ENCODE data around the gene RAPGEF1. TPM values are rescaled to one million over a fixed set of nuclear protein-coding genes. Genes with fewer than 3 reads are reported as not detected.

RAPGEF1 gene
- total and polyA plus RNA-seq, 9 of the 15 experiments (the other 6 are each of a cell fraction or from before 2014, with no cell fraction given), result 0.06 to 44.1 (median 19.9) TPM

DNA sequence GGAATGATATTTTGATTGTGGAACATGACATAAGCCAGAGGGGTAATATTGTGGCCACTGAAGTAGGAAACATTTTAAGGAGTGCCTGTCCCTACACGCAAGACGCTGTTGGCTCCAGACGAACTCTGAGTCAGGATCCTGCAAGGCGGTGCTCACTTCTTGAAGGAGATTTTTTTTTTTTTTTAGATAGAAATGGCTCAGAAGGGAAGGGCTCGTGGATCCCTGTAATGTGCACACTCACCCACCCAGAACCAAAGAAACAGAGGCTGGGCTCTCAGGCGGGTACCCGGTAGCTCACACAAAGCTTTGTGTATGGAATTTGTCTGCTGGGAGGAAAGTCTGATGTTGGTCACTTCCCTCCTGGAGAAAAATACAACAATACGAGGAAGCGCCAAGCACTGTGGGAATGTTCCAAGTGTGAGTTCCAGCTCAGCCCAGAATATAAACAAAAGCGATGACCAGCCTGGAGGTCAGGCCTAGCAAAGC, 25.7 kb downstream of the RAPGEF1 start:
- POLR2A ChIA-PET, result interaction anchor here (0.6 to 1.6 kb wide), 3 partner anchors 16 to 22 kb away, joined by 4 to 5 read pairs (median 4); no protein-coding TSS in a partner anchor
- no peak overlapping the region for H3K4me2 ChIP-seq (ENCODE audit: insufficient read depth, low read length)
- no TSS peak for BruUV-seq (replicated peaks)
- DNase-seq (ENCODE audit: extremely low read depth in 1 of 4, low spot score in 3 of 4), result no peak
- no peaks in the 10 kb centered on the region; the same call in 2 of the 3 replicates for H3K79me2 ChIP-seq (ENCODE audit: control insufficient read depth, insufficient read depth, low read length)
- H3K9ac ChIP-seq (ENCODE audit: insufficient read depth in 1 of 2, low read depth in 2 of 2, low read length in 2 of 2), result no peak overlapping the region
- in situ Hi-C loops (cut with MboI), result loop anchor here (25.0 kb wide), 1 partner anchor 1002 kb away; no protein-coding TSS in a partner anchor
- H2AFZ ChIP-seq (ENCODE audit: low read depth, low read length), result no peak overlapping the region
- intact Hi-C loops (cut with micrococcal nuclease), result loop anchor here (2.0 kb wide), 1 partner anchor 21 kb away; no protein-coding TSS in a partner anchor
- no peak for ATAC-seq
- H3K27ac ChIP-seq (ENCODE audit: extremely low read depth, low read depth, low read length), result no peak overlapping the region
- peaks cover 25% of the 10 kb centered on the region for H4K20me1 ChIP-seq (replicated peaks; ENCODE audit: control insufficient read depth, insufficient read depth, low read length)
- H3K4me3 ChIP-seq, result no peak overlapping the region
- TF ChIP-seq TAF7 (tag; IDR thresholded peaks at IDR 0.05), result no peak
- TF ChIP-seq, protein P1, sequence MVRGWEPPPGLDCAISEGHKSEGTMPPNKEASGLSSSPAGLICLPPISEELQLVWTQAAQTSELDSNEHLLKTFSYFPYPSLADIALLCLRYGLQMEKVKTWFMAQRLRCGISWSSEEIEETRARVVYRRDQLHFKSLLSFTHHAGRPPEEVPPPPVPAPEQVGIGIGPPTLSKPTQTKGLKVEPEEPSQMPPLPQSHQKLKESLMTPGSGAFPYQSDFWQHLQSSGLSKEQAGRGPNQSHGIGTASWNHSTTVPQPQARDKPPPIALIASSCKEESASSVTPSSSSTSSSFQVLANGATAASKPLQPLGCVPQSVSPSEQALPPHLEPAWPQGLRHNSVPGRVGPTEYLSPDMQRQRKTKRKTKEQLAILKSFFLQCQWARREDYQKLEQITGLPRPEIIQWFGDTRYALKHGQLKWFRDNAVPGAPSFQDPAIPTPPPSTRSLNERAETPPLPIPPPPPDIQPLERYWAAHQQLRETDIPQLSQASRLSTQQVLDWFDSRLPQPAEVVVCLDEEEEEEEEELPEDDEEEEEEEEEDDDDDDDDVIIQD (CRISPR knock-in tag; IDR thresholded peaks at IDR 0.05), result no peak
- TF ChIP-seq, protein P2, sequence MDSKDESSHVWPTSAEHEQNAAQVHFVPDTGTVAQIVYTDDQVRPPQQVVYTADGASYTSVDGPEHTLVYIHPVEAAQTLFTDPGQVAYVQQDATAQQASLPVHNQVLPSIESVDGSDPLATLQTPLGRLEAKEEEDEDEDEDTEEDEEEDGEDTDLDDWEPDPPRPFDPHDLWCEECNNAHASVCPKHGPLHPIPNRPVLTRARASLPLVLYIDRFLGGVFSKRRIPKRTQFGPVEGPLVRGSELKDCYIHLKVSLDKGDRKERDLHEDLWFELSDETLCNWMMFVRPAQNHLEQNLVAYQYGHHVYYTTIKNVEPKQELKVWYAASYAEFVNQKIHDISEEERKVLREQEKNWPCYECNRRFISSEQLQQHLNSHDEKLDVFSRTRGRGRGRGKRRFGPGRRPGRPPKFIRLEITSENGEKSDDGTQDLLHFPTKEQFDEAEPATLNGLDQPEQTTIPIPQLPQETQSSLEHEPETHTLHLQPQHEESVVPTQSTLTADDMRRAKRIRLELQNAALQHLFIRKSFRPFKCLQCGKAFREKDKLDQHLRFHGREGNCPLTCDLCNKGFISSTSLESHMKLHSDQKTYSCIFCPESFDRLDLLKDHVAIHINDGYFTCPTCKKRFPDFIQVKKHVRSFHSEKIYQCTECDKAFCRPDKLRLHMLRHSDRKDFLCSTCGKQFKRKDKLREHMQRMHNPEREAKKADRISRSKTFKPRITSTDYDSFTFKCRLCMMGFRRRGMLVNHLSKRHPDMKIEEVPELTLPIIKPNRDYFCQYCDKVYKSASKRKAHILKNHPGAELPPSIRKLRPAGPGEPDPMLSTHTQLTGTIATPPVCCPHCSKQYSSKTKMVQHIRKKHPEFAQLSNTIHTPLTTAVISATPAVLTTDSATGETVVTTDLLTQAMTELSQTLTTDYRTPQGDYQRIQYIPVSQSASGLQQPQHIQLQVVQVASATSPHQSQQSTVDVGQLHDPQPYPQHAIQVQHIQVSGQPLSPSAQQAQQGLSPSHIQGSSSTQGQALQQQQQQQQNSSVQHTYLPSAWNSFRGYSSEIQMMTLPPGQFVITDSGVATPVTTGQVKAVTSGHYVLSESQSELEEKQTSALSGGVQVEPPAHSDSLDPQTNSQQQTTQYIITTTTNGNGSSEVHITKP (IDR thresholded peaks at IDR 0.05; ENCODE audit: partially characterized antibody), result no peak
- TF ChIP-seq ZNF212 (CRISPR knock-in tag; IDR thresholded peaks at IDR 0.05), result no peak
- TF ChIP-seq, protein P3, sequence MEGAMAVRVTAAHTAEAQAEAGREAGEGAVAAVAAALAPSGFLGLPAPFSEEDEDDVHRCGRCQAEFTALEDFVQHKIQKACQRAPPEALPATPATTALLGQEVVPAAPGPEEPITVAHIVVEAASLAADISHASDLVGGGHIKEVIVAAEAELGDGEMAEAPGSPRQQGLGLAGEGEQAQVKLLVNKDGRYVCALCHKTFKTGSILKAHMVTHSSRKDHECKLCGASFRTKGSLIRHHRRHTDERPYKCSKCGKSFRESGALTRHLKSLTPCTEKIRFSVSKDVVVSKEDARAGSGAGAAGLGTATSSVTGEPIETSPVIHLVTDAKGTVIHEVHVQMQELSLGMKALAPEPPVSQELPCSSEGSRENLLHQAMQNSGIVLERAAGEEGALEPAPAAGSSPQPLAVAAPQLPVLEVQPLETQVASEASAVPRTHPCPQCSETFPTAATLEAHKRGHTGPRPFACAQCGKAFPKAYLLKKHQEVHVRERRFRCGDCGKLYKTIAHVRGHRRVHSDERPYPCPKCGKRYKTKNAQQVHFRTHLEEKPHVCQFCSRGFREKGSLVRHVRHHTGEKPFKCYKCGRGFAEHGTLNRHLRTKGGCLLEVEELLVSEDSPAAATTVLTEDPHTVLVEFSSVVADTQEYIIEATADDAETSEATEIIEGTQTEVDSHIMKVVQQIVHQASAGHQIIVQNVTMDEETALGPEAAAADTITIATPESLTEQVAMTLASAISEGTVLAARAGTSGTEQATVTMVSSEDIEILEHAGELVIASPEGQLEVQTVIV (CRISPR knock-in tag; IDR thresholded peaks at IDR 0.05; ENCODE audit: borderline replicate concordance), result no peak
- TF ChIP-seq PHB (CRISPR knock-in tag; IDR thresholded peaks at IDR 0.05), result no peak
- no peak for TF ChIP-seq BMI1 (IDR thresholded peaks at IDR 0.05; ENCODE audit: low read length)
- no peaks in the 10 kb centered on the region for H3K9me3 ChIP-seq (replicated peaks; ENCODE audit: control insufficient read depth, insufficient read depth, low read depth, low read length)
- no peak for FAIRE-seq
- H3K36me3 ChIP-seq (ENCODE audit: control insufficient read depth, insufficient read depth, low read length), result no peaks in the 10 kb centered on the region
- 91% methylated on average over 10 of the region's 10 CpGs for WGBS (ENCODE audit: insufficient coverage, low coverage, missing lambda C conversion rate)
- H3K9me1 ChIP-seq (ENCODE audit: control insufficient read depth, insufficient read depth, low read length), result peaks cover 4% of the 10 kb centered on the region
- CTCF ChIA-PET (ENCODE audit: low intra/inter-chr PET ratio), result no interaction called here
- H3K4me1 ChIP-seq (replicated peaks in 1 of 2; ENCODE audit: control insufficient read depth in 2 of 2, insufficient read depth in 2 of 2, low read length in 2 of 2), result no peaks in the 10 kb centered on the region; a peak in 1 of 5 replicates
- no peaks in the 10 kb centered on the region for H3K27me3 ChIP-seq (ENCODE audit: control insufficient read depth in 2 of 2, insufficient read depth in 2 of 2, low read length in 2 of 2)
